HG03175 (cell line): ENCODE results near the gene LIN7A.

Source experiments
- ATAC-seq: cut with Tn5 transposase; IDR thresholded peaks from one replicate; pipeline ENCODE4 v1.9.1; 2021; ENCODE audit warnings: mild to moderate bottlenecking, moderate library complexity; ENCODE audit not compliant: unreplicated experiment

LIN7A gene

DNA sequence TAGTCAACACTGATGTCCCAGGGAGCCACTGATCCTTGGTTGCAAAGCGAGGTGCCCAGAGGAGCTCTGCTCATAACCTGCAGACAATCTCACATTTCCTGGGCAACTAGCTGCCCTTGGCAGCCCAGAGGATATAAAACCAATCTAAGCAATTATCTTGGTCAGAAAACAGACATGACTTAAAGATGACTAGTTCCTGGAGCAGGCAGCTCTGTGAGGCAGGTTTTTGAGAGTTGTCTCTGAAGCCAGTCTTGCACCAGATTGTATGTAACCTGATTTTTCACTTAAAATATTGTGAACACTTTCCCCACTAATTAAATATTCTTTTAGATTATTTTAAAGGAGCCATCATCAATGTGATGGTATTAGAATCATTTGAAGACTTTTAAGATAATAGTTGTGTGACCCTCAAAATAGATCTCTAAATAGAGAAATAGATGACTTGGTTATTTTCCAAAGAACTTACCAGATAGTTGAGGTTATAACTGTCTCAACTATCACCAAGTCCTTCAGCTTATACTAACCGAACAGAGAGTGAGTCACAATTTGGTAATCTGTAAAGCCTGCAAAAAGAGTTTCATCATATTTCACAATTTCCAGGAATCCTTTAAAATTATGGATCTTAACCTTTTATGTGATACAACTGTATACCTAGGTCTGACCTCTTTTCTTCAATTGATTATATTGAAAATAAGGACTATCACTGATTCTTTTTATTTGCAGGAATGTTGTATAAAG, 75.9 kb downstream of the LIN7A start:
- no peak for ATAC-seq

DNA sequence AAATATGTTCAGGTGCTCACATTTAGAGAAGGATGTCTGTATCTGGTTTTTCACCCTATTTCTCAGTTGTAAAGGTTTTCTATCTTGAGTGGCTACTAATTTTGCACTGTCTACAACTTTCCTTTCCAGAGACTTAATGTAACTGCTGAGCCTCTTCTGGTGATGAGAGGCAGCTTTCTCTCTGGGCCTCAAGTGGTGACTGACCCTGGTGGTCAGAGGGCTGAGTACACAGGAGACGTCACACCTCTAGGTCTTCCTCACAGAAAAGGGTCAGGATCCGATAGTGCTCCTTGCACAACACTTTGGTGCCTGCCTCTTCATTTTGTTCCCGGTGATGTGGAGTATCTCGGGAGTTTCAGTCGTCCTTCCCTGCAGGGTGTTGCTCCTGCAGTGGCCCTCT, 76.8 kb downstream of the LIN7A start:
- no peak for ATAC-seq

DNA sequence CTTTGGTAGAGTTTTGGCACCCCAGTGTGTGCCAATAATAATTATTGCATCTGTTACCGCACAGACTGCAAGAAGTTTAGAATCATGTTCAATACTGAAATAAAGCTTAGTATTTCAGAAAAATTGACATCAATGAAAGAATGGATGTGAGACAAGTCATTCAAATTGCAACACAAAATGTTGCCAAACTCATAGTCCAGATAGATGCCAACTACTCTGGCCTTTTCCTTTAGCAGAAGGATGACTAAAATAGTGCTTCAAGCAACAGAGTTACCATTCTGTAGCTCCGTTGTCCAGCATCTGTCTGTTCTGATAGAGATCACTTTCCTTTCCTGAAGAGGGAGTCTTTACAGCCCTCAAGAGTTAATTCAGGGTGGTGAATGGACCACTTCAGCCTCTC, 77.5 kb downstream of the LIN7A start:
- no peak for ATAC-seq

DNA sequence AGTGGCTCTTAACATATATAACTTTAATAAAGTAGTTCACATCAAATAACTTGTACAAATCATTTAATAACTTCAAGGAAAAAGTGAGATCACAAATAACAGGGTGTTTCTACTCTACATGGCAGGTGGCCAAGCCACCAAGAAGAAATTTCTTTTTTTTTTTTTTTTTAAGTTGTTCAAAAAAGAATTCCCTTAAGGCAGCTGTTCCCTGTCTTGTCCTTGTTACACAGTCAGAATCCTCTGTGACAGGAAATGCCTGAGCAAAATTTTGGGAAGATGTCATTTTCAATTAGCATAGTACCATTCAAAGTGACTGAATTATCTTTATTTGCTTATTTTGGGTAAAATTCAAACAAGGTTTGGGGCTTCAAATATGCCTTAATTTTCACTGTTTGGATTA, 79.4 kb downstream of the LIN7A start:
- no peak for ATAC-seq

DNA sequence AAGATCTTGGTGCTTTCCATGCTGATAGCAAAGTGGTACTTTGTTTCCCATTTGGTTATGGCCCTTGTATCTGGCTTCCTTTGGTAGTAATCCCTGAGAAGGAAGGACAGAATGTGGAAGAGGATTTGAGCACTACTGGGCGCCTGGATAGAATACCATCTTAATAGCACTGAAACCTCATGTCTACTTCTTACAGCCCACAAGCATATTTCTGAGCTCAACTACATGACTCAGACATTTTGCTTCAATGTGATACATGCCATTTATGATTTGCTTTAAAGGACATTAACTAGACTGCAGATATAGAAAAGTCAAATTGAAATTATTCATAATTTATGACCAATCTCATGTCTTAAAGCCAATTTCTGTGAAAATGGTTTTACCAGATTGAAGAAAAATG, 80.4 kb downstream of the LIN7A start:
- no peak for ATAC-seq

DNA sequence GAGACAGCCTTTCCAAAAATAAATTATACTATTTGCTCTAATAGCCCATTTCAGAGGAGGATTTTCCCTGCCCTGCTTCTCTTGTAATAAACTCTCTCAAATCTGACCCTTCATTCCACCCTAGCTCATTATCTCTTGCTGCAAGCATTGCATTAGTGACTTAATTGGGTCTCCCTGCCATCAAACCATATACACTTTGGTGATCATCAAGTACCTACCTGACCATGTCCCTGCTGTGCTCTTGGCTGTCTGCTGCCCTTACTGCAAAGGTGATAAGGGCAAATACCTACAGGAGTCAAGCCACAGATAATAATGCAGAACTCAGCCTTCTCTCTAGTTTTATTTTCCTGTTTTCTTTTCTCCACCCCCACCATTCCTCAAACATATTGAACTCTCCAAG, 88.4 kb downstream of the LIN7A start:
- no peak for ATAC-seq

DNA sequence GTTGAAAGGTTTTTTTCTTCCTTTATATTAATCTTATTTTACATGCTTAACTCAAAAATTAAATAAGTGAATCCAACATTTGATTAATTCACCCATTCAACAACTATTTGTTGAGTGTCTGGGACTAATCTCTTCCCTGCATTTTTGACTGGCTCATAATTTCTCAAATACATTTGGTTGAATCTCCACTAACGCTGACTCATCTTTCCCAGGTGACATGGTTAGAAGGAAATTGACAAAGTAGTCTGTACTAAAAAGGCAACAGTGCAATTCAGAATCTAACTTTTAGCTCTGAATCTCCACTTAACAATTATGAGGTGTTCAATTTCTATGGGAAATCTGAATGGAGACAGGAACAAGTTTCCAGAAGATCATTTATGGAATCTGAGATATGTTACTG, 88.9 kb downstream of the LIN7A start:
- no peak for ATAC-seq

DNA sequence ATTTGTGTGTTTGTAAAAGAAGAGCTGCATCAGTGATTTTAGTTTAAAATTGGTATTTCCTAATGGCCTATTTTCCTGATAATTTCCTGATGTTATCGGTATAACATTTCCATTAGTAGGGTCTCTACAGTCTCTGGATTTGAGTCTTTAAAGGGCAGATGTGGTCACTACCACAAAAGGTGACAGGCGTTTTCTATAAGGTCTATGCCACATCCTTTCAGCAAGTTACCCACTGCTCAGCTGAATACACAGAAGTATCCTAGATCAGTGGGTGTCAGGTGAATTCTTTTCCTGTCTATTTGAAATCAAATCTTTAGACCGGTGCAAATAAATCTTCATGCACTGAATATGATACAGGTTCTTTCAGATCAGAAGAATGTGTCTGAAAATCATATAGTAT, 90.2 kb downstream of the LIN7A start:
- ATAC-seq: no peak

DNA sequence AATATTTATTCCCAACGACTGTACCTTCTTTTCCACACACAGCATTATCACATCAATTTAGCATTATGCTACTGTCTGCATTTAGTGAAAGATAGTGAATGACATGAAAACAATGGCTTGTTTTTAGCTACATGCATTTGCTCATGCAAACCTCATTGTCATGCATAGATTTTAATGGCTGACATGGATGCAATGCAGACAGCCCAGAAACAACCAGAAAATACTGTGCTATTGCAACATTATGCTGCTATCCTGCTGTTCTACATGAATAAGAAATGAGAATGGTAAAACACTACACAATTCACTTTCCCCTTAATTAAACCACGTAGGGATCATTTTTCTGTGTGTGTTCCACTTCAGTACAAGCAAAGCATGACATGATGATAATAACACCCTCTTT, 90.8 kb downstream of the LIN7A start:
- no peak for ATAC-seq

DNA sequence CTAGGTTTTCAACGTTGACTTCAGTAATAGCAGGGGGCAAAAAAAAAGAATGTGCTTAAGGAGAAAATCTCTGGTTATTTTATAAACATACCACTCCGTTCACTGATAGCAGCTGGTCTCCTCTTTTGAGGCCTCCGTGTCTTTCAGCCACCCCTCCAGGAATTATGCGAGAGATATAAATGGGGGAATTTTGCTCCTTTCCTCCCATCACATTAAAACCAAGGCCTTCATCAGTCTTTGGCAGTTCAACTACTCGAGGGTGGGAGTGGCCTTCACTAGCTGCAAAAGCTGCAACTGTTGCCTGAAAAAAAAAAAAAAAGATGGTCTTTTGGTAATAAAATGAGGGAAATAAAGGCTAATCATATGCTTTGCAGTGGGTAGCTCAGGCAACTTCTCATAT, 92.1 kb downstream of the LIN7A start:
- ATAC-seq: no peak

DNA sequence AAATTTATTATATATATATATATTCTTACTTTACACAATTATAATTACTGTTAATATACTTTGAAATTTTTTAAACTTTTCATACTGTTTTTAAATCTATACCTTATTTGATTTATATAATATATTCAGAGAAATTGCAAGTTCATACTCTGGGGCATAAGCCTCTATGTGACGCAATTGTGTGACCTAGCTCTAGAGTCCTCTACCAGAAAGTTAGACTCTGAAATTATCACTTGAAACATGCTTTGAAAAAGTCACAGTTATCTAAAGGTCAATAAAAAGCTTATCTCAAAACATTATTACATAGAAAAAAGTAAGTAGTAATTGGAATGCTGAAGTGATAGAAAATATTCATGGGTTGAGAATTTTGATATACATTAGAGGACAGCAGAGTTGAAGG, 93.8 kb downstream of the LIN7A start:
- ATAC-seq: no peak

DNA sequence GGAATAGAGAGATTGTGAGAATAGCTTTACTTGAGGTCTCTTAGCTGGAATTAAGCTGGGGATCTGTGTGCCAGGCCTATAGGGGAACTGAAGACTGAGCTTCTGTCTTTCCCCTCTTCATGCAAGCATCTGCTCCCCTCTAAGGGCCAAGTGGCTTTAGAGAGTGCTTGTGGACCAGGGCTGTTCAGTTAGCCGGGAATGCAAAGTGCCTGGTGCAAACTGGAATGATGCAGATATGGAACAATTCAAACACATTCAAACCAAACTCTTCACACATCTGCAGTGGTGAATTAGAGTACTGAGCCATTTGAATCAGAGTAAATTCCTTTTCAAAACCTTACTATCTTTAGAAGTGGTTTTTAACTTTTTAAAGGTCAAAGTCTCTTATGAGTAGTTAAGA, 99.0 kb downstream of the LIN7A start:
- no peak for ATAC-seq

DNA sequence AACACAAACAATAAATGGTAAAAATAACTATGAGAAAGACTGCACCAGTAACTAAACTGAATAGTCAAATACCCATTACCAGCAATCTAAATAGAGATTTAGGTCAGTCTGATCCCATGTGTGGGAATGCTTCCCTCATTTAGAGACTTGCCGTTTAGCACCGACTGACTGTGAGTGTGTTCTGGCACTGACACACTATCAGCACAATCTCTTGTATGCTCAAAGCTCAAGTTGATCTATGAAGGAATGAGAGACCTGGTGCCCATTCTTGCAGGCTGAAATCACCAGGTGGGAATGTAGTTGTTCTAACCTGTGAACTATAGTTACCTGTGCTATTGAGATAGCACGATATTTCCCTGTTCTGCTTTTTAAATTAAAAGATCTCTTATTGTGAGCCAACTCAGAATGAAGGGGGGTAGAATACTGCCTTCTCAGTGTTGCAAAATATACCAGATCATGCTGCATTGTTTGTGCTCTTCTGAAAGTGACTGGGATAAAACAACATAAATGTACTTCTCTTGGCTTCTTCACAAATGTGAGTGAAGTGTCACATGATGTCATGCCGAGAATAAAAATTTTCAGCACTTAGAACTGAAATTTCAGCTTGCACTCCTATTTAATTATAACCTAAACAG, 99.6 kb downstream of the LIN7A start:
- no peak for ATAC-seq

DNA sequence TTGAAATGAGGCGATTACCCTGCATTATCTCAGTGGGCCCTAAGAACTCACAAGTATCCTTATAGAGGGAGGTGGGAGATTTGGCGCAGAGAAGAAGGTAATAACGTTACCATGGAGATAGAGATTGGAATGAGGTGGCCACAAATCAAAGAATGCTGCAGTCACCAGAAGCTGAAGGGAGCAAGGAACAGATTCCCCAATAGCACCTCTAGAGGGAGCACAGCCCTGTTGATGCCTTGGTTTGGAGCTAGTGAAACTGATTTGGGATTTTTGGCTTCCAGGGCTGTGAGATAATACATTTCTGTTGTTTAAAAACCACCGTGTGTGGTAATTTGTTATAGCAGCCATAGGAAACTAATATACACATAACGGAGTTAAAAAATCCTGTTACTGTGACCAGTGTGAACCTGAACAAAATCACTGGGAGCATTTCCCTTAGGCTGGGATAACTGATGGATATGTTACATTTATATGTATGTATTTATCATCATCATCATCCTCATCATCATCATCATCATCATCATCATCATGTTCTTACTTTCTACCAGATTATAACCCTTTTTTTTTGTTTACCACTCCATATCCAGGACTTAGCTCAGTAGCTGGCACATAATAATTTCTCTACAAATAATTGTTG, 100.3 kb downstream of the LIN7A start:
- peak; percentile 59 for ATAC-seq

DNA sequence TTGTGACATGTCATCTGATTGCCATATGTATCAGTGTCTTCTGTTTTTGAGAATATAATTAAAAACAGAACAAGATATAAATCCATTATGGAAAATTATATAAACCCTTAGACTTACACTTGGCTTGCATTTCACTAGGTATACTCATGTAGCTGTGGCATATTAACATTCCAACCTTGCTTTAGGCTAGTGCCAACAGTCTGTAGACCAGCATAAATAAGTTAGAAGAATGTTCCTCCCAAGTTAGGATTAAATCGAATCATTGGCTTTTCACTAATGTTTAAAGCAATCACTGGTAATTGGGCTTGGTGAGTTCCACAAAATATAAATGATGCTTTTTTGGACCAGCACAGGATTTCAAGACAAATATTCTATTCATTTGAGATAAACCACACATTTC, 103.0 kb downstream of the LIN7A start:
- ATAC-seq: no peak

DNA sequence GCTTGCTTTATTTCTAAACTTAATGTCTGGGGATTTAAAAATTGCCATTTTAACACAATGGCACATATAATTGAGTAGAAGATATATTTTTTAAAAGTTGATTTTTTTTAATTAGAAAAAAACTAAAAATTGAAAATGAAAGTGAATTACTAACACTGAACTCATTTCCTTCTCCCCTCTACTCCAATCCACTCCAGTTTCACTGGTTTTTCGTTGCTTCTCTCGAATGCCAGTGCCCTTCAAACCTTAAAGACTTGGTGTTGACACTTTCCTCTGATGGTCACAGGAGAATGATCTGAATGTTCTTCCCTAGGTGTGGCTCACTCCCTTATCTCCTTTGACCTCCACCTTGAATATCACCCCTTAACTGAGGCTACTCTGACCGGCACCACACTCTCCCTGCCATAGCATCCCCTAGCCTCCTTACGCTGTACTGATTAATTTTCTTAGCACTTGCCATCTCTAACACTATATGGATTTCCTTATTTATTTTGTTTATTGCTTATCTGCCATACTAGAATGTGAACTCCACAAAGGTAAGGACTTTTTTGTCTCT, 107.1 kb downstream of the LIN7A start:
- no peak for ATAC-seq

DNA sequence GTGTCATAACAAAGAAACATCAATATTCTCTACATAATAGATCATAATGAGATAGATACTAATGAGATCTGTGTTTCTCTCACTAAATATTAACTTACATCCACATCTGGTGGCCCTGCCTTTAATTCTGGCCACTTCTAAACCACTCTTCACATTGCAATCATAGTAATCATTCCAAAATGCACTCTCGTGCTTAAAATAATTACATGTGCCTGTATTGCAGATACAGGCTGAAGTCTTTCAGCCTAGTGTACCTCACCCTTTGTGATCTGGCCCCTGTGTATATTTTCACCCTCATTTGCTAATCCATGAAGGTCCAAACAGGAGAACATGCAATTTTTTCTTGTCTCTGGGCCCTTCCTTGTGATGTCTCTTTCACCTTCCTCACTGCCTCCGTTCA, 108.0 kb downstream of the LIN7A start:
- no peak for ATAC-seq

DNA sequence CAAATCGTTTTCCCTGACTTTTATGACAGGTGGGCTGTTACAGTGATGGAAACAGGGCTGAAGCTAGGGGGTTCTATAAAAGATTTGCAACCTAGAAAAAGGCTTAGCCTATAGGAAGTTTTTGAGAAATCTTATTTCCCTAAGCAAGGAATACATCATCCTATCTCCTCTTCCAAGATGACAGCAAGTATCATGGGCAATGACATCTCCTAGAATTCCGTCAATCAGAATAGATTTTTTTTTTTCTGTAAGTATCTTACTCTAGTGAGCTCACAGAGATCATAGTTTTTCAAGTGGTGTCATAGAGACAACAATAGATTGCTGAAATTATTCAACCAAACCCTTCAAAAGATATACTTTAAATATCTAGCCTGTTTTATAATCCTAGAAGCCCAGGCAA, 112.2 kb downstream of the LIN7A start:
- ATAC-seq: no peak

DNA sequence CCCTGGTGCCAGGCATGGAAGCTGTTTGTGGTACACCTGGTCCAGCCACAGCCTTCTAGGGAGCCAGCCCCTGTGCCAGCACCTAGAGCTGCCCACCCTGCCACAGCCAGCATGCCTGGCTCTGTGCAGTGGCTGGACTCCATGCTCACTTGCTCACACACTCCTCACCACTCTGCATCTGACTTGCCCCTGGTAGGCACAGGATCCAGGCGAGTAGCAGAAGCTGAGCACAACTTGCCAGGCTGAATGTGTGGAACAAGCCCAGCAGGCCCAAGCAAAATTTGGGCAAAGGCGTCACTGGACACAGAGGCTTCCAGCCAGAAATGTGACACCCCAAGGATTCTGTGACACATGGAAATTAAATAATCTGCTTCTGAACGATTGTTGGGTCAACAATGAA, 114.3 kb downstream of the LIN7A start:
- ATAC-seq: no peak

DNA sequence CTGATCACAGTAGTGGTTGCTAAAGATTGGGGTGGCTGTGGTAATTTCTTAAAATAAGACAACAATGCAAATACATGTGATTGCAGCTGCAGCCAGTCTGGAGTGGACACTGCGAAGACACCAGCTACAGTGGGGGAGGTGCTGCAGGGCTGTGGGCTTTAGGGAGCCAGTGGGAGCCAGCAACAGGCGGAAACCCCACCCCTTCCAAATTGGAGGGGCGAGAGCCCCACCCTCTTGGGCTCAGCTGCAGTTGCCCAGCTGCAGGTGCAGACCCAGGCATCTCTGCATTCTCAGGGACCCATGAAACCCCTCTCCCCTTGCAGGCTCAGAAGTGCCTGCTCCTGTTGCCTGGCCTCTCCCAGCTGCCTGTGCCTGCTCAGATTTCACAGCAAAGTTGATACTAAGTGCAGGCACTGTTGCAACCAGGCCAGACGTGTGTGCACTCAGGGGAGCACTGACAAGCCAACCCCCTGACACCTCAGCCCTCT, 116.2 kb downstream of the LIN7A start:
- ATAC-seq: peak; percentile 45

DNA sequence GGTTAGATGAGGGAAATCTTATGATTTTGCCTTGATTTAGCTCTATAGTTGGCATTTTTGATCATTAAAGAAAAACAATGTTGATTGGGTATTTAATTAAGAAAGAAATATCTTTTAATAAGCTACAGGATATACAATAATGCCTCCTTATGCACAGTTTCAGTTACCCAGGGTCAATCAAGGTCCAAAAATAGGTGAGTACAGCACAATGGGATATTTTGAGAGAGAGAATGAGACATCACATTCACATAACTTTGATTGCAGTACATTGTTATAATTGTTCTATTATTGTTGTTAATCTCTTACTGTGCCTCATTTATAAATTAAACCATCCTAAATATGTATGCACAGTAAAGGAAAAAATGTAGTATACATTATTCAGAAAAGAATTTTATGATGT, 118.9 kb downstream of the LIN7A start:
- ATAC-seq: no peak

DNA sequence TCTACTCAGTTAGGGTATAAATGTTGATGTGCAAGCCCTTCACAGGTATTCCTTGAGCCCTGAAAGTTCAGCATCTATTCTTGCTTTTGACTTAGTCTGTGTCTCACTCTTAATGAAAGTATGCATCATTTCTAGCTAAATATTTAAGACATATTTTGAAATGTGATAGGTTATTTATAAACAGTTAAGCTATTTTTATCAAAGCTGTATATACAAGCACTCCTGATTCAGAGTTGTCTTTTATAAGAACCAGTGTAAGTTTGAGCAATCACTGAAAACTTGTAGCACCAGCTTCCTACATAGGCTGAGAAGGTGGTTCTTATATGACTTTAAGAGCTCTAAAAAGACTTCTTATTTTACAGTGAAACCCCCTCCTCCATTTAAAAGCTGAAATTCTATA, 122.4 kb downstream of the LIN7A start:
- ATAC-seq: no peak
